ENCODE results near the gene SIK3.
"Not testable (repeated sequence)": the region's sequence is repeated elsewhere in the genome, so short reads cannot be mapped to it uniquely, and the experiment has no call there.

SIK3 gene

DNA sequence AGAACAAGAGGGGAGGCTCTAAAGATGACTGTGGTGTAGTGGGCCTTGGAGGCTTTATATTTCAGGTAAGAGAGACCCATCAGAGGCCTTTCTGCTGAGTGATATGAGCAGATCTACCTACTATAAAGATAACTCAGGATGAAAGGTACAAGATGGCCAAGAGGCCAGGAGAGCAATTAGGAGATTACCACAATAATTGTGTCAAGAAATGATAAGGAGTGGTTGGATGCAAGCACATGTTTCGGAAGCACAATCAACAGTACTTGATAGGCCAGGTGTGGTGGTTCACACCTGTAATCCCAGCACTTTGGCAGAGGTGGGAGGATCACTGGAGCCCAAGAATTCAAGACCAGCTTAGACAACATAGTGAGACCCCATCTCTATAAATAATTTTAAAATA, 43.8 kb downstream of the SIK3 start:
- Histone ChIP-seq H3K27me3 (ENCODE audit: insufficient read depth, poor library complexity, severe bottlenecking) (no peaks in the 10 kb centered on the region), H3K27ac (replicated peaks) (no peak overlapping the region), H3K4me3 (replicated peaks; ENCODE audit: insufficient read depth, low read length) (no peak overlapping the region)
- DNase-seq (ENCODE audit: low read depth in 1 of 2, low spot score in 1 of 2), result no peak
- TF ChIP-seq REST (IDR thresholded peaks at IDR 0.05; ENCODE audit: insufficient replicate concordance, low read depth), result no peak
- no peak for TF ChIP-seq POLR2AphosphoS5 (IDR thresholded peaks at IDR 0.05; ENCODE audit: low read depth)
- TF ChIP-seq GABPA (IDR thresholded peaks at IDR 0.05; ENCODE audit: low read depth), result no peak
- TF ChIP-seq SPI1 (IDR thresholded peaks at IDR 0.05; ENCODE audit: borderline replicate concordance, low read depth), result no peak
- TF ChIP-seq CTCF (IDR thresholded peaks at IDR 0.05; ENCODE audit: insufficient read depth, low read length), result no peak

GRCh38 chr11:117052196-117053149, 45.8 kb downstream of the SIK3 start:
- Histone ChIP-seq H3K27ac (replicated peaks) (no peak overlapping the region), H3K4me3 (replicated peaks; ENCODE audit: insufficient read depth, low read length) (no peak overlapping the region), H3K27me3 (ENCODE audit: insufficient read depth, poor library complexity, severe bottlenecking) (no peaks in the 10 kb centered on the region)
- no peak for TF ChIP-seq REST (IDR thresholded peaks at IDR 0.05; ENCODE audit: insufficient replicate concordance, low read depth)
- no peak for TF ChIP-seq POLR2AphosphoS5 (IDR thresholded peaks at IDR 0.05; ENCODE audit: low read depth)
- no peak for TF ChIP-seq SPI1 (IDR thresholded peaks at IDR 0.05; ENCODE audit: borderline replicate concordance, low read depth)
- no peak for TF ChIP-seq GABPA (IDR thresholded peaks at IDR 0.05; ENCODE audit: low read depth)
- no peak for TF ChIP-seq CTCF (IDR thresholded peaks at IDR 0.05; ENCODE audit: insufficient read depth, low read length)
- no peak for DNase-seq (ENCODE audit: low read depth in 1 of 2, low spot score in 1 of 2)

DNA sequence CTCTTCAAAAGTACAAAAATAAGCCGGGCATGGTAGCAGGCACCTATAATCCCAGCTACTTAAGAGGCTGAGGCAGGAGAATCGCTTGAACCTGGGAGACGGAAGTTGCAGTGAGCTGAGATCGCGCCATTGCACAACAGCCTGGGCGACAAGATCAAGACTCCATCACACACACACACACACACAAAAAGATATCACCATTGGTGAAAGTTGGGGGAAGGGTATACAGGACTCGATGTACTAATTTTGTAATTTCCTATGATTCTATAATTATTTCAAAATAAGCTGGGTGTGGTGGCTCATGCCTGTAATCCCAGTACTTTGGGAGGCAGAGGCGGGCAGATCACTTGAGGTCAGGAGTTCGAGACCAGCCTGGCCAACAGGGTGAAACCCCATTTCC, 48.1 kb downstream of the SIK3 start:
- not testable (repeated sequence) for H3K27me3 ChIP-seq (ENCODE audit: insufficient read depth, poor library complexity, severe bottlenecking); H3K4me3 ChIP-seq (replicated peaks; ENCODE audit: insufficient read depth, low read length); H3K27ac ChIP-seq (replicated peaks); DNase-seq (ENCODE audit: low read depth in 1 of 2, low spot score in 1 of 2)

DNA sequence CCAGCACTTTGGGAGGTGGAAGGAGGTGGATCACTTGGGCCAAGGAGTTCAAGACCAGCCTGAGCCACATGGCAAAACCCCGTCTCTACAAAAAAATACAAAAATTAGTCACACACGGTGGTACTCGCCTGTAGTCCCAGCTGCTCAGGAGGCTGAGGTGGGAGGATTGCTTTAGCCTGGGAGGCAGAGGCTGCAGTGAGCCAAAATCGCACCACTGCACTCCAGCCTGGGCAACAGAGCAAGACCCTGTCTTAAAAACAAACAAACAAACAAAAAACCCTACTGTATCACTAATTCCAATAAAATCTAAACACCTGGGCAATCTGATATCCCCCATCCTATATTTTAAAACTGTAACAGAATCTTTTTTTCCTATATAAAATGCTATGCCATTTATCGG, 51.6 kb downstream of the SIK3 start:
- not testable (repeated sequence) for H3K27me3 ChIP-seq (ENCODE audit: insufficient read depth, poor library complexity, severe bottlenecking); DNase-seq (ENCODE audit: low read depth in 1 of 2, low spot score in 1 of 2); H3K27ac ChIP-seq (replicated peaks); H3K4me3 ChIP-seq (replicated peaks; ENCODE audit: insufficient read depth, low read length)

DNA sequence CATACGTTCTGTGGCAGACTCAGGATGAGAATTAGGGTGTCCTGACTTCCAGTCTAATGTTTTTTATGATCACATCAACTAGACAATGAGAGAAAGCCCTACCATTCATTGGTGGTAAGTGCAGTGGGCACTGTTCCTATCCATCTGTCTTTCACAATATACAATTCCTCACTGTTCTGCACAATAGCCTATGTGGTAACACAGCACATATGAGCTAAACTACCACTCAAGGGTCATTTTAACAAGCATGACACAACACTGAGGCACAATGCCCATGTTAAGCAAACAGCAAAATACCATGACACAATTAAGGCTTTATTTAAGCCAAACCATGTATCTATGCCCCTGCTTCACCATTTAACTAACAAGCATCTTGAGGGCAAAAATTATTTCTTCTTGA, 52.3 kb downstream of the SIK3 start:
- DNase-seq (ENCODE audit: low read depth in 1 of 2, low spot score in 1 of 2), result peak; percentile 16 to 22
- no peak overlapping the region for H3K4me3 ChIP-seq (replicated peaks; ENCODE audit: insufficient read depth, low read length)
- TF ChIP-seq SPI1 (IDR thresholded peaks at IDR 0.05; ENCODE audit: borderline replicate concordance, low read depth), result no peak
- no peaks in the 10 kb centered on the region for H3K27me3 ChIP-seq (ENCODE audit: insufficient read depth, poor library complexity, severe bottlenecking)
- no peak overlapping the region for H3K27ac ChIP-seq (replicated peaks)

Data from HL-60 (cell line).